PC-3 (cell line): ENCODE results near the gene FLOT1. TPM values are rescaled to one million over a fixed set of nuclear protein-coding genes. Genes with fewer than 3 reads are reported as not detected.
"Not testable (repeated sequence)": the region's sequence is repeated elsewhere in the genome, so short reads cannot be mapped to it uniquely, and the experiment has no call there.

Source experiments
- ATAC-seq: fragments of 200-7000 bp; cut with Tn5 transposase; 2 replicates; pipeline ENCODE4 v1.9.1; 2020; ENCODE audit warnings: mild to moderate bottlenecking, moderate library complexity
- BruUV-seq: library from RNA; stranded (reverse); fragments of 400-500 nt; replicated peaks from 2 replicates; lab custom pipeline; 2021; lab: Mats Ljungman, UMichigan
- CTCF ChIA-PET: fragments of 300-600 bp; sonication (Branson Sonifier 250); formaldehyde crosslinking; loops from one replicate; lab custom pipeline; 2022; ENCODE audit warnings: antibody characterized with exemption; lab: Charles Lee
- POLR2A ChIA-PET: fragments of 300-600 bp; sonication (Branson Sonifier 250); formaldehyde crosslinking; loops from one replicate; lab custom pipeline; 2022; ENCODE audit warnings: antibody characterized with exemption; ENCODE audit not compliant: unreplicated experiment; lab: Charles Lee
- DNase-seq: peaks from one replicate; pipeline ENCODE4 v3.0.0-alpha.2; 2015
- H2AFZ ChIP-seq: fragments of 300-600 bp; sonication (generic); 2 replicates; pipeline ENCODE4 v1.6.0; 2016; ENCODE audit warnings: antibody characterized with exemption, low read length
- H3F3A ChIP-seq: fragments of 300-600 bp; sonication (generic); one replicate; pipeline ENCODE4 v1.6.0; 2017; ENCODE audit warnings: antibody characterized with exemption, low read length, control low read depth, mild to moderate bottlenecking; ENCODE audit not compliant: unreplicated experiment
- H3K27ac ChIP-seq: fragments of 300-600 bp; sonication (generic); 2 replicates; pipeline ENCODE4 v1.5.1; 2016; ENCODE audit warnings: mild to moderate bottlenecking, low read length
- H3K27me3 ChIP-seq: fragments of 300-600 bp; sonication (generic); 2 replicates; pipeline ENCODE4 v1.6.1; 2016; ENCODE audit warnings: low read length, mixed read lengths
- H3K36me3 ChIP-seq: fragments of 300-600 bp; sonication (generic); 2 replicates; pipeline ENCODE4 v1.6.1; 2016; ENCODE audit warnings: low read depth, mixed run types, low read length, mixed read lengths
- H3K4me1 ChIP-seq: fragments of 300-600 bp; sonication (generic); 2 replicates; pipeline ENCODE4 v1.5.1; 2016; ENCODE audit warnings: low read length; ENCODE audit not compliant: insufficient read depth
- H3K4me2 ChIP-seq: fragments of 300-600 bp; sonication (generic); 2 replicates; pipeline ENCODE4 v1.6.0; 2016; ENCODE audit warnings: low read length
- H3K4me3 ChIP-seq: fragments of 300-600 bp; sonication (generic); 2 replicates; pipeline ENCODE4 v1.5.1; 2016; ENCODE audit warnings: mild to moderate bottlenecking, low read length, mixed read lengths
- H3K79me2 ChIP-seq: fragments of 300-600 bp; sonication (generic); 2 replicates; pipeline ENCODE4 v1.6.1; 2017; ENCODE audit warnings: low read length, mixed read lengths
- H3K9ac ChIP-seq: fragments of 300-600 bp; sonication (generic); 2 replicates; pipeline ENCODE4 v1.6.0; 2016; ENCODE audit warnings: mild to moderate bottlenecking, low read length
- H3K9me2 ChIP-seq: fragments of 300-600 bp; sonication (generic); replicated peaks from 2 replicates; pipeline ENCODE4 v1.6.1; 2016; ENCODE audit warnings: mixed run types, low read length, mixed read lengths
- H3K9me3 ChIP-seq: fragments of 300-600 bp; sonication (generic); 2 replicates; pipeline ENCODE4 v1.6.1; 2016; ENCODE audit warnings: low read length, mixed read lengths
- H4K20me1 ChIP-seq: fragments of 300-600 bp; sonication (generic); 2 replicates; pipeline ENCODE4 v1.6.1; 2016; ENCODE audit warnings: low read length, mixed read lengths
- EZH2 ChIP-seq: fragments of 300-600 bp; sonication (generic); IDR thresholded peaks from one replicate; pipeline ENCODE4 v1.6.1; 2017; ENCODE audit warnings: antibody characterized with exemption, mild to moderate bottlenecking, low read length; ENCODE audit not compliant: unreplicated experiment
- EZH2phosphoT487 ChIP-seq: fragments of 300-600 bp; sonication (generic); IDR thresholded peaks from 2 replicates; pipeline ENCODE4 v1.6.1; 2018; ENCODE audit warnings: mild to moderate bottlenecking, antibody characterized with exemption, low read length, borderline replicate concordance
- intact Hi-C: fragments of 100-400 bp; cut with micrococcal nuclease; formaldehyde crosslinking; loops from 2 replicates; pipeline ENCODE4 v1.9.0; 2023
- total RNA-seq: library from RNA; depleted of rRNA; stranded (reverse); fragments of >200 nt; gene quantifications from 2 replicates; pipeline ENCODE4 v1.2.3, GENCODE V29; 2014
- TF ChIP-seq, protein P1 (sequence below): fragments of 300-600 bp; sonication (generic); conservative IDR thresholded peaks from 2 replicates; pipeline ENCODE4 v1.5.1; 2017; ENCODE audit warnings: antibody characterized with exemption, low read depth, mild to moderate bottlenecking, low read length

Gene FLOT1
- total RNA-seq, 1 experiment from 2014 or later: 305 TPM

DNA sequence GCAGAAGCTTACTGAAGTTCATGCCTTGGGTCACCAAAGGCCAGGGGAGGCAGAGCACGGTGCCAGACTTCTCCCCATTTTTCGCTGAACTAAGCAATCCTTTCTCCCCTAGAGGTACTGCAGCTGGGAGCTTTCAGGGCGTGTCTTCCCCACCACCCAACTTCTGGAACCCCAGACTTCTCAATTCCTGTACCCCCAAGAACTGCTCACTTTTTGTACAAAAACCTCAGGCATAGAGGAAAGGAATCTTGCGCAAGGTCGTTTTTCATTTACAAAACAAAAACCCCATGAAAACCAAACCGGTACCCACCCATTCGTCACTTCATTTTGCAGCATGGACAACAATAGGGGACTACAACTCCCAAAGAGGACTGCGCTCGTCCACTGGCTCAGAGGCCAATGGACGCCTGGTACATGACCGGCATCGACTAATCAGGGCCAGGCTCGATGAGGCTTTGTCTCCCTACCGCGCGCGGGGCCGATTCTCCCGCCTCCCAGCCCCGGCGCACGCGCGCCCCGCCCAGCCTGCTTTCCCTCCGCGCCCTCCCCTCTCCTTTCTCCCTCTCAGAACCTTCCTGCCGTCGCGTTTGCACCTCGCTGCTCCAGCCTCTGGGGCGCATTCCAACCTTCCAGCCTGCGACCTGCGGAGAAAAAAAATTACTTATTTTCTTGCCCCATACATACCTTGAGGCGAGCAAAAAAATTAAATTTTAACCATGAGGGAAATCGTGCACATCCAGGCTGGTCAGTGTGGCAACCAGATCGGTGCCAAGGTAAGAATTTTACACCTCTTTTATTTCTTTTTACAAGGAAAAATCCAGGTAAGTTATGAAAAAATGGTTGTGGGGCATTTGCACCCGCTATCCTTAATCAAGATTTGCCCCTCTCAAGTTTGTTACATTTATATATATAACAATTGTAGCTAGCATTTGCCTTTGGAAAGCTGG lies 22.4 kb downstream of the FLOT1 start, which contains the start of gene TUBB:
TSS of gene TUBB (plus strand) at position 562 of the 947 bp plus-strand sequence. CDS start at position 717, 155 bp downstream.
- peaks cover 42% of the 10 kb centered on the region for H3K4me1 ChIP-seq
- intact Hi-C loops: loop anchor here (1.0 to 10.0 kb wide), 4 partner anchors 73 to 235 kb away; partner anchors contain the start of genes C6orf136, HLA-E, MRPS18B and PPP1R10
- peak within 1 kb of the TSS; percentile 45 for H2AFZ ChIP-seq
- no peaks in the 10 kb centered on the region for H3K27me3 ChIP-seq
- peak within 1 kb of the TSS; percentile 94 for H3K4me3 ChIP-seq
- ChIA-PET CTCF (interaction anchor here (0.5 kb wide), 1 partner anchor 100 kb away, joined by 3 read pairs; no protein-coding TSS in a partner anchor), POLR2A (no interaction called here)
- H4K20me1 ChIP-seq: peaks cover 30% of the 10 kb centered on the region
- ATAC-seq (peak; percentile 67), DNase-seq (peak; percentile 98)
- peaks cover 84% of the 10 kb centered on the region for H3K79me2 ChIP-seq
- no peak for TF ChIP-seq EZH2
- peak within 1 kb of the TSS; percentile 93 for H3K4me2 ChIP-seq
- H3F3A ChIP-seq: peaks cover 17% of the 10 kb centered on the region
- no peaks in the 10 kb centered on the region for H3K9me2 ChIP-seq
- peak within 1 kb of the TSS; percentile 99 for H3K9ac ChIP-seq
- peaks cover 35% of the 10 kb centered on the region for H3K36me3 ChIP-seq
- TSS peak; percentile 67 for BruUV-seq
- H3K9me3 ChIP-seq: no peaks in the 10 kb centered on the region
- H3K27ac ChIP-seq: peak within 1 kb of the TSS; percentile 95

DNA sequence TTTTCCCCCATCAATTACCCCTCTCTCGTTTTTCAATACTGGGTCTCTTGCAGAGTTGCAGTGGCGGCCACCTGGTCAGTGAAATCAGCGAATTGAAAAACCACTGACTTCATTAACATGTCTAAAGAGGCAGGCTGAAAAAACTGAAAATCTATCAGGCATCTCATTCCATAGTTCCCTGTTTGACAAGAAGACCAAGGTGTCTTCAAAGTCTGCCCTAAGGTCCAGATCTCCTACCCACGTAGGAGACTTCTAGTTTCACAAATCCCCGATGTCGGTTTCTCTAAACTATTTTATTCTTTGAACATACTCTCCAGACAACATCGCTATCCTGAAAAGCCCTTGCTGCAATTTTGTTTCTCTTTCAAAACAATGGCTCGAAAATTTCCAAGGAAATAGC lies 23.1 kb downstream of the FLOT1 start:
- Histone ChIP-seq H3K9me3 (no peaks in the 10 kb centered on the region), H3K79me2 (peaks cover 84% of the 10 kb centered on the region), H3K36me3 (peaks cover 29% of the 10 kb centered on the region), H3K4me2 (peak overlapping the region; percentile 93), H2AFZ (peak overlapping the region; percentile 45), H4K20me1 (peaks cover 23% of the 10 kb centered on the region), H3K4me3 (peak overlapping the region; percentile 94), H3F3A (peaks cover 10% of the 10 kb centered on the region), H3K9ac (peak overlapping the region; percentile 99), H3K9me2 (no peaks in the 10 kb centered on the region), H3K4me1 (peaks cover 37% of the 10 kb centered on the region), H3K27ac (peak overlapping the region; percentile 63), H3K27me3 (no peaks in the 10 kb centered on the region)
- intact Hi-C loops: no loop called here
- no TSS peak for BruUV-seq
- TF ChIP-seq, protein P1, sequence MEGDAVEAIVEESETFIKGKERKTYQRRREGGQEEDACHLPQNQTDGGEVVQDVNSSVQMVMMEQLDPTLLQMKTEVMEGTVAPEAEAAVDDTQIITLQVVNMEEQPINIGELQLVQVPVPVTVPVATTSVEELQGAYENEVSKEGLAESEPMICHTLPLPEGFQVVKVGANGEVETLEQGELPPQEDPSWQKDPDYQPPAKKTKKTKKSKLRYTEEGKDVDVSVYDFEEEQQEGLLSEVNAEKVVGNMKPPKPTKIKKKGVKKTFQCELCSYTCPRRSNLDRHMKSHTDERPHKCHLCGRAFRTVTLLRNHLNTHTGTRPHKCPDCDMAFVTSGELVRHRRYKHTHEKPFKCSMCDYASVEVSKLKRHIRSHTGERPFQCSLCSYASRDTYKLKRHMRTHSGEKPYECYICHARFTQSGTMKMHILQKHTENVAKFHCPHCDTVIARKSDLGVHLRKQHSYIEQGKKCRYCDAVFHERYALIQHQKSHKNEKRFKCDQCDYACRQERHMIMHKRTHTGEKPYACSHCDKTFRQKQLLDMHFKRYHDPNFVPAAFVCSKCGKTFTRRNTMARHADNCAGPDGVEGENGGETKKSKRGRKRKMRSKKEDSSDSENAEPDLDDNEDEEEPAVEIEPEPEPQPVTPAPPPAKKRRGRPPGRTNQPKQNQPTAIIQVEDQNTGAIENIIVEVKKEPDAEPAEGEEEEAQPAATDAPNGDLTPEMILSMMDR: no peak
- TF ChIP-seq EZH2: no peak
- no peak for TF ChIP-seq EZH2phosphoT487
- ChIA-PET POLR2A (no interaction called here), CTCF (no interaction called here)
- DNase-seq (no peak), ATAC-seq (no peak)

- Histone ChIP-seq H3K4me1 (peaks cover 35% of the 10 kb centered on the region), H3K79me2 (peaks cover 71% of the 10 kb centered on the region), H3K36me3 (peaks cover 25% of the 10 kb centered on the region), H4K20me1 (peaks cover 10% of the 10 kb centered on the region), H2AFZ (0 out of 2 replicates have a peak overlapping the region, but pooled peaks have one; percentile 47), H3K9ac (peak overlapping the region; percentile 85), H3K27ac (peak overlapping the region; percentile 89), H3K4me3 (peak overlapping the region; percentile 65), H3K4me2 (peak overlapping the region; percentile 93)
- ATAC-seq, DNase-seq, H3K9me2 ChIP-seq, H3K27me3 ChIP-seq, H3K9me3 ChIP-seq, H3F3A ChIP-seq: not testable (repeated sequence)
- BruUV-seq: TSS peak; percentile 8
- POLR2A ChIA-PET: interaction anchor here (0.6 to 0.7 kb wide), 3 partner anchors 10 to 509 kb away, joined by 3 to 4 read pairs (median 3); no protein-coding TSS in a partner anchor
- CTCF ChIA-PET: interaction anchor here (1.1 kb wide), 1 partner anchor 31 kb away, joined by 4 read pairs; no protein-coding TSS in a partner anchor
- intact Hi-C loops: loop anchor here (1.0 kb wide), 1 partner anchor 31 kb away; no protein-coding TSS in a partner anchor
These were observed 24.4 kb downstream of the FLOT1 start for GRCh38 chr6:30717845-30718720.
